ENCODE results near the gene C2CD4A. TPM values are rescaled to one million over a fixed set of nuclear protein-coding genes. Genes with fewer than 3 reads are reported as not detected.

Gene C2CD4A
- polyA plus RNA-seq, 1 of the 3 experiments (the other 2 are of a cell fraction) = not detected

DNA sequence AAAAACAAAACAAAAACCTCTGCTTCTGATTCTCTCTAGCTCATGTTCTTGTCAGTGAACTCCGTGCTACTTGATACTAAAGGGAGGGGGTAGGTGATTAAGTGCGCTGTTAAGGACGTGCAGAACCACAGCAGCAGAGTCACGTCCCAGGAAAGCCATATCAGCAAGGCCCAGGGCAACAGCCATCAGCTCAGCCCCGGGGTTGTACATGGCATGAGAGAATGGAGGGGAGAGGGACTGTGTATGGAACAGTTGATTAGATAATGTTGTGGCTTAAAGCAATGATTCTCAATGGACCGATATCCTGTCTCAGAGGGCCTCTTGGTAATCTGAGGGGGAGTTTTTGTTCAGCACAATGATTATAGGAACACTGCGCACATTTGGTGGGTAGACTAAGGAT is 27.6 kb downstream of the C2CD4A start:
- Histone ChIP-seq H2AFZ (ENCODE audit: low read depth) (no peak overlapping the region), H3K9ac (no peak overlapping the region), H3K9me3 (no peaks in the 10 kb centered on the region), H3K4me3 (ENCODE audit: low read depth in 2 of 2, low read length in 1 of 2) (no peak overlapping the region), H3K9me2 (no peaks in the 10 kb centered on the region), H3K27ac (ENCODE audit: low read depth in 2 of 2, low read length in 1 of 2) (no peak overlapping the region), H4K20me1 (ENCODE audit: insufficient read depth) (no peaks in the 10 kb centered on the region), H3K36me3 (replicated peaks in 1 of 2; ENCODE audit: control insufficient read depth in 1 of 2, insufficient read depth in 2 of 2, low read length in 1 of 2) (no peaks in the 10 kb centered on the region), H3K4me2 (no peak overlapping the region), H3F3A (replicated peaks; ENCODE audit: insufficient read depth) (no peaks in the 10 kb centered on the region), H3K4me1 (ENCODE audit: control insufficient read depth in 1 of 2, insufficient read depth in 2 of 2, low read depth in 1 of 2, low read length in 1 of 2) (peaks cover 0 to 4% of the 10 kb centered on the region in 2 experiments; a peak in 1 of 4 replicates), H3K79me2 (ENCODE audit: insufficient read depth) (no peaks in the 10 kb centered on the region), H3K27me3 (ENCODE audit: insufficient read depth) (no peaks in the 10 kb centered on the region)
- peak; percentile 46; the same call in 1 of the 2 replicates for TF ChIP-seq GATA2 (CRISPR knock-in tag; IDR thresholded peaks at IDR 0.05)
- no peak for TF ChIP-seq YY1 (IDR thresholded peaks at IDR 0.05; ENCODE audit: low read depth)
- ChIA-PET CTCF (interaction anchor here (1.1 kb wide), 1 partner anchor 27 kb away, joined by 3 read pairs; no protein-coding TSS in a partner anchor), POLR2A (interaction anchor here (1.5 kb wide), 1 partner anchor 15 kb away, joined by 4 read pairs; no protein-coding TSS in a partner anchor)
- DNase-seq = no peak
- 57% methylated on average over 7 of the region's 7 CpGs for WGBS (ENCODE audit: low lambda C conversion rate)

DNA sequence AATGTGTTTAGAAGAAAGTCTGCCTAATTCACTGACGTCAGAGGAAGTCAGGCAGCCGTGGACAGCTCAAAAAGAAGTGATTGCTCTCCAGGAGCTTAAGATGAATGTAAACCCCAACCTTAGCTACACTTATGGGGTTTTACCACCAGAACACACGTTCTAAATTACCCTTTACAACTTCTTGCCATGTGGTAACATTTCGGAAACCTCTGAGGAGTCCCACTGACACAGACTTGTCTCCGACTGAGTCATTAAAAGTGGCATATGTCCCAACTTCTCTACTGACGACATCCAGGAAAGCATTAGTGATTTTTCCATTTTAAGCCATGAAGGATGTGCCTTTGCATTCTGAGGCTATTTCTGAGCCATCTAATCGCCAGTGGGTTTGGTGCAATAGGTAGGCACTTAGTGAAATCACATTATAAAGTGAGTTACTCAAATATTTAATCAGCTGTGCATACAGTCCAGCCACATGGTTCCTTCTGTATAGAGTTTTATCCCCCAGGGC is 32.4 kb downstream of the C2CD4A start:
- Histone ChIP-seq H3K27me3 (ENCODE audit: insufficient read depth) (no peaks in the 10 kb centered on the region), H3K4me3 (ENCODE audit: low read depth in 2 of 2, low read length in 1 of 2) (no peak overlapping the region), H2AFZ (ENCODE audit: low read depth) (no peak overlapping the region), H3K36me3 (replicated peaks in 1 of 2; ENCODE audit: control insufficient read depth in 1 of 2, insufficient read depth in 2 of 2, low read length in 1 of 2) (no peaks in the 10 kb centered on the region), H3K27ac (ENCODE audit: low read depth in 2 of 2, low read length in 1 of 2) (no peak overlapping the region), H3F3A (replicated peaks; ENCODE audit: insufficient read depth) (no peaks in the 10 kb centered on the region), H3K9ac (no peak overlapping the region), H3K4me2 (no peak overlapping the region), H3K9me2 (no peaks in the 10 kb centered on the region), H3K9me3 (no peaks in the 10 kb centered on the region), H4K20me1 (ENCODE audit: insufficient read depth) (no peaks in the 10 kb centered on the region), H3K4me1 (ENCODE audit: control insufficient read depth in 1 of 2, insufficient read depth in 2 of 2, low read depth in 1 of 2, low read length in 1 of 2) (peaks cover 0 to 4% of the 10 kb centered on the region in 2 experiments; a peak in 1 of 4 replicates), H3K79me2 (ENCODE audit: insufficient read depth) (no peaks in the 10 kb centered on the region)
- TF ChIP-seq EP300 (IDR thresholded peaks at IDR 0.05; ENCODE audit: borderline replicate concordance in 1 of 2, low read depth in 1 of 2, low read length in 1 of 2) (no peak), NFIC (IDR thresholded peaks at IDR 0.05; ENCODE audit: borderline replicate concordance) (no peak), SIN3A (IDR thresholded peaks at IDR 0.05; ENCODE audit: borderline replicate concordance, low read depth, low read length) (no peak), GATA2 (CRISPR knock-in tag; IDR thresholded peaks at IDR 0.05) (no peak), TCF12 (IDR thresholded peaks at IDR 0.05) (no peak), MXI1 (IDR thresholded peaks at IDR 0.05; ENCODE audit: low read depth, low read length) (no peak)
- TF ChIP-seq, protein P1, sequence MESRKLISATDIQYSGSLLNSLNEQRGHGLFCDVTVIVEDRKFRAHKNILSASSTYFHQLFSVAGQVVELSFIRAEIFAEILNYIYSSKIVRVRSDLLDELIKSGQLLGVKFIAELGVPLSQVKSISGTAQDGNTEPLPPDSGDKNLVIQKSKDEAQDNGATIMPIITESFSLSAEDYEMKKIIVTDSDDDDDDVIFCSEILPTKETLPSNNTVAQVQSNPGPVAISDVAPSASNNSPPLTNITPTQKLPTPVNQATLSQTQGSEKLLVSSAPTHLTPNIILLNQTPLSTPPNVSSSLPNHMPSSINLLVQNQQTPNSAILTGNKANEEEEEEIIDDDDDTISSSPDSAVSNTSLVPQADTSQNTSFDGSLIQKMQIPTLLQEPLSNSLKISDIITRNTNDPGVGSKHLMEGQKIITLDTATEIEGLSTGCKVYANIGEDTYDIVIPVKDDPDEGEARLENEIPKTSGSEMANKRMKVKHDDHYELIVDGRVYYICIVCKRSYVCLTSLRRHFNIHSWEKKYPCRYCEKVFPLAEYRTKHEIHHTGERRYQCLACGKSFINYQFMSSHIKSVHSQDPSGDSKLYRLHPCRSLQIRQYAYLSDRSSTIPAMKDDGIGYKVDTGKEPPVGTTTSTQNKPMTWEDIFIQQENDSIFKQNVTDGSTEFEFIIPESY (IDR thresholded peaks at IDR 0.05; ENCODE audit: borderline replicate concordance, low read depth) = no peak
- TF ChIP-seq, protein P2, sequence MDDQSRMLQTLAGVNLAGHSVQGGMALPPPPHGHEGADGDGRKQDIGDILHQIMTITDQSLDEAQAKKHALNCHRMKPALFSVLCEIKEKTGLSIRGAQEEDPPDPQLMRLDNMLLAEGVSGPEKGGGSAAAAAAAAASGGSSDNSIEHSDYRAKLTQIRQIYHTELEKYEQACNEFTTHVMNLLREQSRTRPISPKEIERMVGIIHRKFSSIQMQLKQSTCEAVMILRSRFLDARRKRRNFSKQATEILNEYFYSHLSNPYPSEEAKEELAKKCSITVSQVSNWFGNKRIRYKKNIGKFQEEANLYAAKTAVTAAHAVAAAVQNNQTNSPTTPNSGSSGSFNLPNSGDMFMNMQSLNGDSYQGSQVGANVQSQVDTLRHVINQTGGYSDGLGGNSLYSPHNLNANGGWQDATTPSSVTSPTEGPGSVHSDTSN (IDR thresholded peaks at IDR 0.05) = no peak
- TF ChIP-seq, protein P3, sequence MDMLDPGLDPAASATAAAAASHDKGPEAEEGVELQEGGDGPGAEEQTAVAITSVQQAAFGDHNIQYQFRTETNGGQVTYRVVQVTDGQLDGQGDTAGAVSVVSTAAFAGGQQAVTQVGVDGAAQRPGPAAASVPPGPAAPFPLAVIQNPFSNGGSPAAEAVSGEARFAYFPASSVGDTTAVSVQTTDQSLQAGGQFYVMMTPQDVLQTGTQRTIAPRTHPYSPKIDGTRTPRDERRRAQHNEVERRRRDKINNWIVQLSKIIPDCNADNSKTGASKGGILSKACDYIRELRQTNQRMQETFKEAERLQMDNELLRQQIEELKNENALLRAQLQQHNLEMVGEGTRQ (IDR thresholded peaks at IDR 0.05; ENCODE audit: borderline replicate concordance, low read depth, low read length) = no peak
- DNase-seq = no peak
- WGBS (ENCODE audit: low lambda C conversion rate) = 32% methylated on average over 7 of the region's 7 CpGs
- CTCF ChIA-PET = interaction anchor here (1.2 to 2.5 kb wide), 4 partner anchors 8 to 13 kb away, joined by 3 to 9 read pairs (median 5); no protein-coding TSS in a partner anchor
- POLR2A ChIA-PET = no interaction called here

All from SK-N-SH (cell line).